GM19328 (cell line): Measurements from ENCODE around the gene MUS81.
"Not testable (repeated sequence)": the region's sequence is repeated elsewhere in the genome, so short reads cannot be mapped to it uniquely, and the experiment has no call there.

Experiments used
- ATAC-seq: cut with Tn5 transposase; IDR thresholded peaks from one replicate; pipeline ENCODE4 v1.9.1; 2021; ENCODE audit warnings: mild to moderate bottlenecking, moderate library complexity; ENCODE audit not compliant: unreplicated experiment

The MUS81 gene

GRCh38 chr11:65891219-65892136, 31.2 kb downstream of the MUS81 start:
- ATAC-seq: no peak

- ATAC-seq: not testable (repeated sequence)
These were observed 31.9 kb downstream of the MUS81 start for GRCh38 chr11:65892137-65892540.

GRCh38 chr11:65892661-65893317, 32.6 kb downstream of the MUS81 start:
- no peak for ATAC-seq

GRCh38 chr11:65894034-65894591, 33.9 kb downstream of the MUS81 start:
- no peak for ATAC-seq

GRCh38 chr11:65895482-65895981, 35.3 kb downstream of the MUS81 start:
- ATAC-seq: no peak

GRCh38 chr11:65896034-65896999, 36.1 kb downstream of the MUS81 start:
- no peak for ATAC-seq

- no peak for ATAC-seq
These were observed 36.8 kb downstream of the MUS81 start for GRCh38 chr11:65897020-65897471.

GRCh38 chr11:65898656-65899355, 38.6 kb downstream of the MUS81 start:
- no peak for ATAC-seq

- no peak for ATAC-seq
These were observed 39.3 kb downstream of the MUS81 start for GRCh38 chr11:65899356-65900124.

- peak; percentile 71 for ATAC-seq
These were observed 40.1 kb downstream of the MUS81 start, which contains the start of gene FOSL1 for GRCh38 chr11:65900125-65900898. Gene FOSL1 (minus strand): TSS chr11:65900388. CDS start chr11:65900339, 49 bp downstream.

GRCh38 chr11:65900899-65901180, 40.6 kb downstream of the MUS81 start:
- no peak for ATAC-seq

GRCh38 chr11:65903068-65903481, 42.8 kb downstream of the MUS81 start:
- no peak for ATAC-seq

GRCh38 chr11:65903715-65904114, 43.5 kb downstream of the MUS81 start:
- no peak for ATAC-seq

GRCh38 chr11:65906602-65907001, 46.4 kb downstream of the MUS81 start:
- no peak for ATAC-seq

- ATAC-seq: no peak
These were observed 47.6 kb downstream of the MUS81 start for GRCh38 chr11:65907878-65908277.

- ATAC-seq: no peak
These were observed 51.7 kb downstream of the MUS81 start for GRCh38 chr11:65911682-65912568.

- no peak for ATAC-seq
These were observed 52.6 kb downstream of the MUS81 start for GRCh38 chr11:65912845-65913244.
